ENCODE data around the gene FREY1.

GRCh38 chr11:45899086-45899447, 8.0 kb downstream of the FREY1 start:
- TF ChIP-seq ZNF263 (CRISPR knock-in tag; IDR thresholded peaks at IDR 0.05; ENCODE audit: borderline replicate concordance): no peak
- no peak for TF ChIP-seq CTCF (IDR thresholded peaks at IDR 0.05 in 2 of 3, conservative IDR thresholded peaks at IDR 0.05 in 1 of 3; ENCODE audit: insufficient read depth in 2 of 3, low read depth in 1 of 3, low read length in 3 of 3)
- TF ChIP-seq MCM2 (IDR thresholded peaks at IDR 0.05; ENCODE audit: low read depth): no peak
- TF ChIP-seq BRCA1 (IDR thresholded peaks at IDR 0.05): no peak
- TF ChIP-seq BRCA1 (CRISPR knock-in tag; IDR thresholded peaks at IDR 0.05): no peak
- TF ChIP-seq POLR2A (conservative IDR thresholded peaks at IDR 0.05): no peak
- TF ChIP-seq RREB1 (CRISPR knock-in tag; IDR thresholded peaks at IDR 0.05): no peak
- TF ChIP-seq BRF1 (IDR thresholded peaks at IDR 0.05; ENCODE audit: borderline replicate concordance, extremely low read depth, insufficient read length): no peak
- no peak for TF ChIP-seq JUNB (CRISPR knock-in tag; conservative IDR thresholded peaks at IDR 0.05)

Data from K562 (cell line).